RWPE2 (cell line): Measurements from ENCODE around the gene CLIC4.

Experiments used
- ATAC-seq: fragments of 200-7000 bp; cut with Tn5 transposase; 3 replicates; pipeline ENCODE4 v1.9.1; 2021; ENCODE audit warnings: low read depth
- DNase-seq: peaks from one replicate; pipeline ENCODE4 v3.0.0-alpha.2; 2020; ENCODE audit warnings: low spot score
- H3K27ac ChIP-seq: fragments of 450-650 bp; 2 replicates; pipeline ENCODE4 v1.5.1; 2017; ENCODE audit warnings: mild to moderate bottlenecking; ENCODE audit not compliant: poor library complexity, severe bottlenecking
- H3K27me3 ChIP-seq: fragments of 250-450 bp; sonication (Bioruptor Pico); 2 replicates; pipeline ENCODE4 v1.5.1; 2021; ENCODE audit warnings: mild to moderate bottlenecking, moderate library complexity; ENCODE audit not compliant: insufficient read depth, poor library complexity, severe bottlenecking
- H3K36me3 ChIP-seq: fragments of 250-450 bp; sonication (Bioruptor Pico); 2 replicates; pipeline ENCODE4 v1.5.1; 2020; ENCODE audit warnings: low read depth, mild to moderate bottlenecking, moderate library complexity
- H3K4me1 ChIP-seq: fragments of 250-450 bp; sonication (Bioruptor Pico); 2 replicates; pipeline ENCODE4 v1.5.1; 2021; ENCODE audit warnings: mild to moderate bottlenecking, moderate library complexity; ENCODE audit not compliant: insufficient read depth, poor library complexity, severe bottlenecking
- H3K4me3 ChIP-seq: fragments of 250-450 bp; sonication (Bioruptor Pico); 2 replicates; pipeline ENCODE4 v1.5.1; 2021; ENCODE audit warnings: mild to moderate bottlenecking, moderate library complexity; ENCODE audit not compliant: severe bottlenecking
- H3K9me3 ChIP-seq: fragments of 250-450 bp; sonication (Bioruptor Pico); 2 replicates; pipeline ENCODE4 v1.5.1; 2021; ENCODE audit warnings: mild to moderate bottlenecking, moderate library complexity; ENCODE audit not compliant: severe bottlenecking
- CTCF ChIP-seq: fragments of 450-650 bp; IDR thresholded peaks from one replicate; pipeline ENCODE4 v1.5.1; 2017; ENCODE audit warnings: mild to moderate bottlenecking, moderate library complexity; ENCODE audit not compliant: poor library complexity, severe bottlenecking

The CLIC4 gene

GRCh38 chr1:24892188-24893153 lies 147.2 kb downstream of the CLIC4 start:
- DNase-seq, result peak; percentile 4
- Histone ChIP-seq H3K27ac (no peak overlapping the region), H3K4me1 (no peaks in the 10 kb centered on the region), H3K4me3 (no peak overlapping the region), H3K36me3 (no peaks in the 10 kb centered on the region), H3K9me3 (peaks cover 5% of the 10 kb centered on the region), H3K27me3 (no peaks in the 10 kb centered on the region)
- TF ChIP-seq CTCF, result no peak
- ATAC-seq, result no peak

DNA sequence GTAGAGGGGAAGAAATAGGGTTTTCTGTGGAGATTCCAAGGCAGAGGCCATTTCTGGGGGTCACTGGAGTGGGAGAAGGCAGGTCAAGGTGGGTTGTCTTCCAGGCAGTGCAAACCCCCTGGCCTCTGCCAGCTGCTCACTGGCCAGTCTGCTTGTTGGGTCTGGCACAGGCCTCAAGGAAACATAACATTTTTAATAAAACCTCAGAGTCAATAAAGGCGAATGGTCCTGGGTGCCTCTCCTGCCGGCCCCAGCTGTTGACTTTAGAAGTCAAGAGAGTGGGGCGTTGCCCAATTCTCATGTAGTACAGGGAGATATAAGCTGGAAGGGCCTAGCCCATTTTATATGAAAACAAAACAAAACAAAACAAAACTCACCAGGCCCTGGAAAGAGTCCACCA lies 148.2 kb downstream of the CLIC4 start:
- H3K27ac ChIP-seq, result no peak overlapping the region
- no peak overlapping the region for H3K4me3 ChIP-seq
- no peaks in the 10 kb centered on the region for H3K4me1 ChIP-seq
- DNase-seq, result peak; percentile 9
- no peaks in the 10 kb centered on the region for H3K27me3 ChIP-seq
- ATAC-seq, result no peak
- no peaks in the 10 kb centered on the region for H3K36me3 ChIP-seq
- H3K9me3 ChIP-seq, result peaks cover 5% of the 10 kb centered on the region
- no peak for TF ChIP-seq CTCF
